H1 (cell line): ENCODE data around the gene ARHGEF10L. TPM values are rescaled to one million over a fixed set of nuclear protein-coding genes. Genes with fewer than 3 reads are reported as not detected.

ENCODE experiments used
- CTCF ChIA-PET: fragments of 300-600 bp; sonication (Branson Sonifier 250); formaldehyde crosslinking; loops from one replicate; lab custom pipeline; 2021; ENCODE audit not compliant: partially characterized antibody; lab: Charles Lee
- POLR2A ChIA-PET: fragments of 300-600 bp; sonication (Branson Sonifier 250); formaldehyde crosslinking; loops from one replicate; lab custom pipeline; 2021; ENCODE audit warnings: inconsistent platforms; ENCODE audit not compliant: partially characterized antibody; lab: Charles Lee
- DNase-seq, 2 experiments: peaks; one replicate each; pipeline versions ENCODE4 v3.0.0 to v3.0.0-alpha.2; 2010 to 2022; ENCODE audit warnings: low spot score in 2 of 2, low read depth in 1 of 2, mixed read lengths in 1 of 2
- FAIRE-seq: peaks from 2 replicates; lab custom pipeline; 2011; peaks lifted over from hg19 to GRCh38; lab: Jason Lieb, UNC
- H2AFZ ChIP-seq: 2 replicates; pipeline ENCODE4 v1.8.1; 2012; ENCODE audit warnings: low read length, inconsistent platforms
- H2AK5ac ChIP-seq: 2 replicates; pipeline ENCODE4 v1.6.1; 2013; ENCODE audit warnings: low read depth, low read length
- H2BK120ac ChIP-seq: replicated peaks from 2 replicates; pipeline ENCODE3; 2013; ENCODE audit warnings: low read depth, low read length, inconsistent platforms
- H2BK12ac ChIP-seq: 2 replicates; pipeline ENCODE4 v1.6.1; 2013; ENCODE audit warnings: low read depth, low read length
- H2BK15ac ChIP-seq: 2 replicates; pipeline ENCODE4 v1.6.1; 2013; ENCODE audit warnings: low read length
- H2BK20ac ChIP-seq: 2 replicates; pipeline ENCODE4 v1.6.1; 2013; ENCODE audit warnings: low read length
- H2BK5ac ChIP-seq: 2 replicates; pipeline ENCODE4 v1.6.1; 2013; ENCODE audit warnings: low read depth, low read length
- H3K14ac ChIP-seq: 2 replicates; pipeline ENCODE4 v1.6.1; 2013; ENCODE audit warnings: inconsistent platforms; ENCODE audit not compliant: insufficient read length
- H3K18ac ChIP-seq: 2 replicates; pipeline ENCODE4 v1.6.1; 2013; ENCODE audit warnings: low read length; ENCODE audit errors: extremely low read depth
- H3K23ac ChIP-seq: 2 replicates; pipeline ENCODE4 v1.6.1; 2013; ENCODE audit warnings: inconsistent platforms; ENCODE audit not compliant: insufficient read length
- H3K23me2 ChIP-seq: 2 replicates; pipeline ENCODE4 v1.6.1; 2013; ENCODE audit warnings: low read depth, low read length
- H3K27ac ChIP-seq: 2 replicates; pipeline ENCODE4 v1.6.1; 2011; ENCODE audit warnings: low read depth, low read length, inconsistent platforms
- H3K27me3 ChIP-seq, 4 experiments: replicated peaks in 1 of 4; 1 replicate in 1 of 4; 2 replicates in 3 of 4; pipeline versions ENCODE4 v1.6.1 to v1.8.1; 2011 to 2013; ENCODE audit warnings: low read length in 3 of 4, mild to moderate bottlenecking in 3 of 4, inconsistent platforms in 2 of 4, mixed read lengths in 2 of 4, moderate library complexity in 1 of 4; ENCODE audit not compliant: control insufficient read depth in 3 of 4, insufficient read depth in 3 of 4; ENCODE audit errors: extremely low read depth in 1 of 4
- H3K36me3 ChIP-seq, 4 experiments: 2 replicates each; pipeline versions ENCODE4 v1.6.1 to v1.8.1; 2011 to 2013; ENCODE audit warnings: mild to moderate bottlenecking in 4 of 4, low read length in 3 of 4, moderate library complexity in 2 of 4, control low read depth in 1 of 4, inconsistent platforms in 1 of 4; ENCODE audit not compliant: insufficient read depth in 4 of 4, control insufficient read depth in 2 of 4
- H3K4ac ChIP-seq: replicated peaks from 2 replicates; pipeline ENCODE3; 2013; ENCODE audit warnings: low read length, low read depth, mixed read lengths, inconsistent platforms; ENCODE audit not compliant: insufficient read length
- H3K4me1 ChIP-seq, 4 experiments: replicated peaks in 1 of 4; 1 replicate in 1 of 4; 2 replicates in 3 of 4; pipeline versions ENCODE4 v1.6.1 to v1.8.1; 2011 to 2013; ENCODE audit warnings: low read length in 3 of 4, inconsistent platforms in 2 of 4, mixed read lengths in 1 of 4; ENCODE audit not compliant: insufficient read depth in 4 of 4, control insufficient read depth in 3 of 4
- H3K4me2 ChIP-seq, 2 experiments: 2 replicates each; pipeline versions ENCODE4 v1.6.1 to v1.8.1; 2011 to 2013; ENCODE audit warnings: low read depth in 2 of 2, low read length in 2 of 2, control low read depth in 1 of 2, inconsistent platforms in 1 of 2, mild to moderate bottlenecking in 1 of 2; ENCODE audit not compliant: insufficient read depth in 1 of 2
- H3K4me3 ChIP-seq, 4 experiments: fragments of 200-600, 300-600 bp in 1 of 4; sonication (generic), shearing (Covaris generic), sonication (Bioruptor Twin) in 1 of 4; 2 replicates each; pipeline versions ENCODE4 v1.5.1 to v1.8.1; 2011 to 2016; ENCODE audit warnings: low read length in 4 of 4, low read depth in 3 of 4, control low read depth in 2 of 4, inconsistent platforms in 2 of 4, mild to moderate bottlenecking in 2 of 4, mixed read lengths in 1 of 4, moderate library complexity in 1 of 4; ENCODE audit not compliant: insufficient read depth in 2 of 4; ENCODE audit errors: extremely low read depth in 1 of 4
- H3K56ac ChIP-seq: replicated peaks from 2 replicates; pipeline ENCODE3; 2013; ENCODE audit warnings: low read depth, mild to moderate bottlenecking, mixed read lengths, low read length, inconsistent platforms; ENCODE audit not compliant: insufficient read length
- H3K79me1 ChIP-seq: 2 replicates; pipeline ENCODE4 v1.6.1; 2013; ENCODE audit warnings: low read depth, low read length, control low read depth
- H3K79me2 ChIP-seq, 2 experiments: 2 replicates each; pipeline versions ENCODE4 v1.6.1 to v1.8.1; 2012 to 2013; ENCODE audit warnings: low read length in 2 of 2, mild to moderate bottlenecking in 2 of 2, inconsistent platforms in 1 of 2; ENCODE audit not compliant: insufficient read depth in 2 of 2, control insufficient read depth in 1 of 2
- H3K9ac ChIP-seq, 4 experiments: replicated peaks in 1 of 4; 1 replicate in 1 of 4; 2 replicates in 3 of 4; pipeline versions ENCODE4 v1.6.1 to v1.8.1; 2011 to 2013; ENCODE audit warnings: low read depth in 3 of 4, low read length in 3 of 4, control low read depth in 2 of 4, mild to moderate bottlenecking in 2 of 4, moderate library complexity in 2 of 4, inconsistent platforms in 1 of 4; ENCODE audit errors: extremely low read depth in 1 of 4
- H3K9me3 ChIP-seq, 2 experiments: 2 replicates each; pipeline versions ENCODE4 v1.6.1 to v1.8.1; 2012 to 2013; ENCODE audit warnings: mild to moderate bottlenecking in 2 of 2, moderate library complexity in 2 of 2, control low read depth in 1 of 2, inconsistent platforms in 1 of 2, low read depth in 1 of 2, low read length in 1 of 2, mixed read lengths in 1 of 2; ENCODE audit not compliant: insufficient read depth in 2 of 2
- H4K20me1 ChIP-seq, 2 experiments: replicated peaks in 1 of 2; 2 replicates each; pipeline versions ENCODE3 to v1.8.1; 2011 to 2013; ENCODE audit warnings: inconsistent platforms in 2 of 2, low read length in 2 of 2, mild to moderate bottlenecking in 1 of 2; ENCODE audit not compliant: insufficient read depth in 2 of 2, control insufficient read depth in 1 of 2
- H4K5ac ChIP-seq: 2 replicates; pipeline ENCODE4 v1.6.1; 2013; ENCODE audit warnings: low read length, low read depth, mixed read lengths, inconsistent platforms; ENCODE audit not compliant: insufficient read length
- H4K8ac ChIP-seq: 2 replicates; pipeline ENCODE4 v1.8.0; 2013; ENCODE audit warnings: mild to moderate bottlenecking, moderate library complexity, low read length, inconsistent platforms; ENCODE audit not compliant: insufficient read depth; ENCODE audit errors: extremely low read depth
- H4K91ac ChIP-seq: replicated peaks from 2 replicates; pipeline ENCODE3; 2013; ENCODE audit warnings: low read length, mixed read lengths, inconsistent platforms; ENCODE audit not compliant: insufficient read length
- SIRT6 ChIP-seq: IDR thresholded peaks from one replicate; pipeline ENCODE4 v1.7.1; 2012; ENCODE audit warnings: low read length, inconsistent platforms
- WGBS, 2 experiments: shearing (Covaris generic) in 1 of 2; methylation state at CpG; one replicate each; pipeline versions ENCODE4 v1.1.6 to v1.1.7; 2013 to 2015; ENCODE audit warnings: low lambda C conversion rate in 2 of 2, mixed read lengths in 2 of 2, inconsistent platforms in 1 of 2, low coverage in 1 of 2, missing lambda C conversion rate in 1 of 2; ENCODE audit not compliant: insufficient replicate concordance in 2 of 2, insufficient coverage in 1 of 2, insufficient read length in 1 of 2; ENCODE audit errors: extremely low coverage in 1 of 2, missing lambda C conversion rate in 1 of 2; 5-methylcytosine and 5-hydroxymethylcytosine counted together
- polyA plus RNA-seq, 7 experiments: library from polyadenylated mRNA; depleted of rRNA in 3 of 7; stranded (reverse) in 5 of 7; unstranded in 2 of 7; fragments of >200 nt in 5 of 7; fragments of 200-250 nt in 2 of 7; gene quantifications; 1 replicate in 5 of 7; 2 replicates in 1 of 7; 4 replicates in 1 of 7; pipeline versions ENCODE4 v1.2.1 to v1.2.3, GENCODE V29; 2011 to 2013; ENCODE audit warnings: missing spikeins in 2 of 7, mixed read lengths in 2 of 7
- total RNA-seq: library from RNA; stranded (reverse); fragmentation: NEBNext Ultra II Directional; extraction: Animal tissue kit (Norgen Biotek cat#: 25700); gene quantifications from 2 replicates; pipeline ENCODE4 v1.2.1, GENCODE V29; 2021

ARHGEF10L gene
- total and polyA plus RNA-seq, 2 of the 8 experiments (the other 6 are each of a cell fraction or from before 2014, with no cell fraction given) = 33.6 to 39.6 TPM

- Histone ChIP-seq H2BK20ac (peak overlapping the region; percentile 67; the same call in 1 of the 2 replicates), H4K5ac (no peak overlapping the region), H3K4me1 (peaks cover 16 to 58% (median 47%) of the 10 kb centered on the region in 4 experiments), H4K91ac (no peak overlapping the region), H2BK120ac (no peak overlapping the region), H3K27ac (no peak overlapping the region), H3K79me2 (peaks cover 5 to 97% of the 10 kb centered on the region in 2 experiments; a peak in 2 of 4 replicates), H2BK15ac (peak overlapping the region; percentile 12; the same call in 1 of the 2 replicates), H2BK5ac (peak overlapping the region; percentile 16; the same call in 1 of the 2 replicates), H2BK12ac (0 out of 2 replicates have a peak overlapping the region, but pooled peaks have one; percentile 89), H3K23ac (no peak overlapping the region), H4K20me1 (peaks cover 7 to 14% of the 10 kb centered on the region in 2 experiments), H3K4me3 (no peak overlapping the region), H3K18ac (no peak overlapping the region), H3K9ac (no peak overlapping the region), H3K9me3 (no peaks in the 10 kb centered on the region), H3K4me2 (no peak overlapping the region), H3K4ac (no peak overlapping the region), H2AFZ (no peak overlapping the region), H3K23me2 (0 out of 2 replicates have a peak, but pooled peaks cover 2% of the 10 kb centered on the region), H4K8ac (no peak overlapping the region), H3K36me3 (no peaks in the 10 kb centered on the region), H3K14ac (no peak overlapping the region), H3K79me1 (peaks cover 49% of the 10 kb centered on the region), H2AK5ac (peak overlapping the region; percentile 33; the same call in 1 of the 2 replicates), H3K56ac (no peak overlapping the region), H3K27me3 (no peaks in the 10 kb centered on the region)
- no peak for FAIRE-seq
- 89% methylated on average over 3 of the region's 3 CpGs; no CpG with 5 or more reads in 1 of the 2 experiments for WGBS, 2 experiments
- POLR2A ChIA-PET = interaction anchor here (0.6 to 1.6 kb wide), 2 partner anchors 14 to 61 kb away, joined by 3 read pairs; no protein-coding TSS in a partner anchor
- CTCF ChIA-PET = interaction anchor here (0.7 to 86.2 kb wide), 4 partner anchors 10 to 52 kb away, joined by 3 to 1640 read pairs (median 210); no protein-coding TSS in a partner anchor
- TF ChIP-seq SIRT6 = no peak
- DNase-seq = no peak
Observed at GRCh38 chr1:17566417-17566816, 26.9 kb downstream of the ARHGEF10L start.
